GM23248 (cell line): Measurements from ENCODE around the gene CCDC191.

ENCODE experiments used
- EZH2 ChIP-seq: fragments of 200-600 bp; sonication (generic); IDR thresholded peaks from 2 replicates; pipeline ENCODE4 v1.6.1; 2018; ENCODE audit warnings: antibody characterized with exemption, mild to moderate bottlenecking; ENCODE audit not compliant: insufficient read depth, poor library complexity, severe bottlenecking
- EZH2phosphoT487 ChIP-seq: fragments of 200-600 bp; sonication (generic); IDR thresholded peaks from 2 replicates; pipeline ENCODE4 v1.6.1; 2018; ENCODE audit warnings: antibody characterized with exemption, moderate library complexity, mild to moderate bottlenecking, low read depth; ENCODE audit not compliant: insufficient read depth

DNA sequence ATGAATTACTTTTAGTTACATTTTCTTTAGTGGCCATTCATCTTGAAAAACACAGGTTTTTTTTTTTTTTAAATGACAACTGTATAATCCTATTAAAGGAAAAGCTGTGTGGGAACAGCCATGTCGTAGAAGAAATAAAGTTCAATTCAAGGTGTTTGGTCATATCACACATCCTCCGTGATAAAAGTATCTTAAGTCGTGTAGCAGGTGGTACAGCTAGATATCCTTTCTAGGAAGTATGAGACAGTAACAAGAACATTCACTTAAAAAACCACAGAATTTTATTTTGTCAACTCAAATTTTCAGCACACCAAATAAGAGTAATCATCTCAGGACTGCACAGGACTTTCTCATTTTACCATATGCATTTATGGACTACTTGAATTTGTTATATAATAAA is 92.4 kb downstream of the CCDC191 start:
- TF ChIP-seq EZH2phosphoT487 (no peak), EZH2 (no peak)
